ENCODE data around the gene STIM2. TPM values are rescaled to one million over a fixed set of nuclear protein-coding genes. Genes with fewer than 3 reads are reported as not detected.

Gene STIM2
- total RNA-seq, 4 donors from 2014 or later = 15.9 to 25.5 (median 23.6) TPM

GRCh38 chr4:26987191-26987590, 126.5 kb downstream of the STIM2 start:
- no peak for TF ChIP-seq CTCF (IDR thresholded peaks at IDR 0.05)
- TF ChIP-seq POLR2A (IDR thresholded peaks at IDR 0.05) = no peak
- intact Hi-C loops (cut with DNase I; ENCODE audit: low total_unique reads) = no loop called here
- WGBS, 2 donors = 87 to 91% methylated on average over 3 of the region's 3 CpGs
- no peak for DNase-seq (ENCODE audit: low spot score in 2 of 2)
- H3K4me3 ChIP-seq (ENCODE audit: low read depth, poor library complexity, severe bottlenecking) = no peak overlapping the region

GRCh38 chr4:26991057-26991456, 130.4 kb downstream of the STIM2 start:
- intact Hi-C loops (cut with DNase I; ENCODE audit: low total_unique reads) = no loop called here
- 93% methylated on average over 3 of the region's 3 CpGs for WGBS, 2 donors
- TF ChIP-seq POLR2A (IDR thresholded peaks at IDR 0.05) (no peak), CTCF (IDR thresholded peaks at IDR 0.05) (no peak)
- H3K4me3 ChIP-seq (ENCODE audit: low read depth, poor library complexity, severe bottlenecking) = no peak overlapping the region
- DNase-seq (ENCODE audit: low spot score in 2 of 2) = no peak

GRCh38 chr4:26992657-26993361, 132.2 kb downstream of the STIM2 start:
- intact Hi-C loops (cut with DNase I; ENCODE audit: low total_unique reads) = no loop called here
- TF ChIP-seq POLR2A (IDR thresholded peaks at IDR 0.05) (no peak), CTCF (IDR thresholded peaks at IDR 0.05) (no peak)
- H3K4me3 ChIP-seq (ENCODE audit: low read depth, poor library complexity, severe bottlenecking) = no peak overlapping the region
- WGBS, 2 donors = 38 to 43% methylated on average over 3 of the region's 3 CpGs
- DNase-seq (ENCODE audit: low spot score in 2 of 2) = no peak

GRCh38 chr4:26993539-26993938, 132.9 kb downstream of the STIM2 start:
- intact Hi-C loops (cut with DNase I; ENCODE audit: low total_unique reads) = no loop called here
- no peak for TF ChIP-seq POLR2A (IDR thresholded peaks at IDR 0.05)
- no peak for TF ChIP-seq CTCF (IDR thresholded peaks at IDR 0.05)
- 65 to 69% methylated on average over 3 of the region's 3 CpGs for WGBS, 2 donors
- H3K4me3 ChIP-seq (ENCODE audit: low read depth, poor library complexity, severe bottlenecking) = no peak overlapping the region
- DNase-seq (ENCODE audit: low spot score in 2 of 2) = no peak

GRCh38 chr4:26993967-26994366, 133.3 kb downstream of the STIM2 start:
- no peak overlapping the region for H3K4me3 ChIP-seq (ENCODE audit: low read depth, poor library complexity, severe bottlenecking)
- no peak for TF ChIP-seq CTCF (IDR thresholded peaks at IDR 0.05)
- TF ChIP-seq POLR2A (IDR thresholded peaks at IDR 0.05) = no peak
- DNase-seq (ENCODE audit: low spot score in 2 of 2) = no peak
- intact Hi-C loops (cut with DNase I; ENCODE audit: low total_unique reads) = no loop called here
- WGBS, 2 donors = 89 to 92% methylated on average over 3 of the region's 3 CpGs

- 76 to 85% methylated on average over 2 of the region's 2 CpGs for WGBS, 2 donors
- intact Hi-C loops (cut with DNase I; ENCODE audit: low total_unique reads) = no loop called here
- no peak for DNase-seq (ENCODE audit: low spot score in 2 of 2)
- TF ChIP-seq CTCF (IDR thresholded peaks at IDR 0.05) (no peak), POLR2A (IDR thresholded peaks at IDR 0.05) (no peak)
- no peak overlapping the region for H3K4me3 ChIP-seq (ENCODE audit: low read depth, poor library complexity, severe bottlenecking)
These were observed 134.7 kb downstream of the STIM2 start for GRCh38 chr4:26995316-26995715.
